T47D (cell line): ENCODE data around the gene KCNMA1.

Experiments
- DNase-seq, 2 experiments: peaks; one replicate each; pipeline versions ENCODE4 v3.0.0 to v3.0.0-alpha.2; 2011 to 2012; ENCODE audit warnings: low read depth in 1 of 2, low spot score in 1 of 2
- JUND ChIP-seq: IDR thresholded peaks from 2 replicates; pipeline ENCODE4 v1.6.1; 2012; ENCODE audit warnings: low read depth
- in situ Hi-C: cut with HindIII; loops from 2 replicates; pipeline ENCODE4 v1.10.0; 2016; ENCODE audit warnings: low sequenced_read_pairs, low pct_unique_long_range_greater_than_20kb

Gene KCNMA1

GRCh38 chr10:77516575-77516974 lies 121.0 kb downstream of the KCNMA1 start:
- TF ChIP-seq JUND: no peak
- in situ Hi-C loops: no loop called here

GRCh38 chr10:77514870-77515269 lies 122.7 kb downstream of the KCNMA1 start:
- no peak for TF ChIP-seq JUND
- no peak for DNase-seq
- in situ Hi-C loops: no loop called here

More at GRCh38 chr10:77516575-77516974, 121.0 kb downstream of the KCNMA1 start:
- no peak for DNase-seq

GRCh38 chr10:77513781-77514331 lies 123.8 kb downstream of the KCNMA1 start:
- DNase-seq: no peak
- no peak for TF ChIP-seq JUND
- in situ Hi-C loops: no loop called here

- in situ Hi-C loops: no loop called here
- DNase-seq: no peak
- TF ChIP-seq JUND: no peak
Observed at GRCh38 chr10:77513220-77513619, 124.4 kb downstream of the KCNMA1 start.

- no peak for DNase-seq
- in situ Hi-C loops: no loop called here
- no peak for TF ChIP-seq JUND
Observed at GRCh38 chr10:77512219-77512578, 125.4 kb downstream of the KCNMA1 start.

- in situ Hi-C loops: no loop called here
- no peak for TF ChIP-seq JUND
- DNase-seq: no peak
Observed at GRCh38 chr10:77511498-77512218, 126.0 kb downstream of the KCNMA1 start.

GRCh38 chr10:77510695-77511094 lies 126.9 kb downstream of the KCNMA1 start:
- DNase-seq: peak in 1 of 2 experiments; percentile 49
- TF ChIP-seq JUND: no peak
- in situ Hi-C loops: no loop called here

GRCh38 chr10:77510294-77510693 lies 127.3 kb downstream of the KCNMA1 start:
- DNase-seq: no peak

GRCh38 chr10:77509391-77509790 lies 128.2 kb downstream of the KCNMA1 start:
- no peak for DNase-seq
- in situ Hi-C loops: no loop called here
- no peak for TF ChIP-seq JUND

More at GRCh38 chr10:77510294-77510693, 127.3 kb downstream of the KCNMA1 start:
- no peak for TF ChIP-seq JUND
- in situ Hi-C loops: no loop called here

- TF ChIP-seq JUND: no peak
- in situ Hi-C loops: no loop called here
- peak in 1 of 2 experiments; percentile 75 for DNase-seq
Observed at GRCh38 chr10:77507291-77507880, 130.2 kb downstream of the KCNMA1 start.

- in situ Hi-C loops: no loop called here
- no peak for DNase-seq
- no peak for TF ChIP-seq JUND
Observed at GRCh38 chr10:77506517-77507200, 130.9 kb downstream of the KCNMA1 start.

- no peak for DNase-seq
- in situ Hi-C loops: no loop called here
Observed at GRCh38 chr10:77505431-77506334, 131.9 kb downstream of the KCNMA1 start.

More at GRCh38 chr10:77505431-77506334, 131.9 kb downstream of the KCNMA1 start:
- no peak for TF ChIP-seq JUND
